GM15510 (cell line): ENCODE data around the gene ANKLE1.

ENCODE experiments used
- POLR2A ChIP-seq: IDR thresholded peaks from 3 replicates; pipeline ENCODE4 v1.6.1; 2011; ENCODE audit warnings: borderline replicate concordance; ENCODE audit not compliant: insufficient read length; ENCODE audit errors: extremely low read depth

ANKLE1 gene

DNA sequence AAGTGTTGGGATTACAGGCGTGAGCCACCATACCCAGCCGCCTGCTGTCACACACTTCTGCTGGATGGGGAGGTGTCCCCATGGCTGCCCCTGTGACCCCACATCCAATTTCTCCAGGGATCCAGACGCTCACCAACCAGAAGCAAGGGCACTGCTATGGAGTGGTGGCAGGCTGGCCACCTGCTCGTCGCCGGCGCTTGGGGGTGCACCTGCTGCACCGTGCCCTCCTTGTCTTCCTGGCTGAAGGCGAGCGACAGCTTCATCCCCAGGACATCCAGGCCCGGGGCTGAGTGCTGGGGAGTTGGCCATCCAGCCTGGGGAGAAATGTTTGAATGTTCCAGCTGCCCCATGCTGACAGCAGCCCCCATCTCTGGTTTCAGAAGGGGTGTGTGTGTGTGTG is 4.6 kb downstream of the ANKLE1 start:
- TF ChIP-seq POLR2A, result no peak

DNA sequence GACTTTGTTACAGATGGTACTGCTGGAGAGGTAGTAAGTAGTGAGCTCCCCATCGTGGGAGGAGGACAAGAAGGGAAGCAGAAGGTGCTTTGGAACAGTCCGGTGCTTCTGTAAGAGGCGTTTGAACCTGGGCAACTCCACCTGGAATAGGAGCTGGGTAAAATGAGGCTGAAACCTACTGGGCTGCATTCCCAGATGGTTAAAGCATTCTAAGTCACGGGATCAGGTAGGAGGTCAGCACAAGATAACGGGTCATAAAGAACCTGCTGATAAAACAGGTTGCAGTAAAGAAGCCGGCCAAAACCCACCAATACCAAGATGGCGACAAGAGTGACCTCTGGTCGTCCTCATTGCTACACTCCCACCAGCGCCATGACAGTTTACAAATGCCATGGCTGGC is 5.1 kb downstream of the ANKLE1 start:
- TF ChIP-seq POLR2A, result no peak

DNA sequence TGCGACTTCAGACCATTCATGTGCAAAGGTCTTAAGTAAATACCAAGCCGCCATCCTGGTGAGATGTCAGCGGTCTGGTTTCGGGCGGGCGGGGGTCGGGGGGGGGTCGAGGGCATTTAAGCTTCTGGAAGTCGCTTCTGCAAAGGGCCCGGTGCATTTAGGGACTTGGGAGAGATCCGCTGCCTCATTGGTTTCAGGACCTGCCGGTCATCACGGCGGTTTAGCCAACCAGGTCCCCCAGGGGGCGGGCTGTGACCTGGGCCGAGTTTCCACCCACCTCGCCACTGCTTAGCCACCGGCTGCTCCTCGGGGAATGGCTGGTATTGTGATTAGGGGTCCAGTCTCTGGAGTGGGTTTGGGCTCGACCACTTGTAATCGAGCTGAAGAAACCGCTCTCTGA is 7.8 kb downstream of the ANKLE1 start:
- TF ChIP-seq POLR2A, result no peak

DNA sequence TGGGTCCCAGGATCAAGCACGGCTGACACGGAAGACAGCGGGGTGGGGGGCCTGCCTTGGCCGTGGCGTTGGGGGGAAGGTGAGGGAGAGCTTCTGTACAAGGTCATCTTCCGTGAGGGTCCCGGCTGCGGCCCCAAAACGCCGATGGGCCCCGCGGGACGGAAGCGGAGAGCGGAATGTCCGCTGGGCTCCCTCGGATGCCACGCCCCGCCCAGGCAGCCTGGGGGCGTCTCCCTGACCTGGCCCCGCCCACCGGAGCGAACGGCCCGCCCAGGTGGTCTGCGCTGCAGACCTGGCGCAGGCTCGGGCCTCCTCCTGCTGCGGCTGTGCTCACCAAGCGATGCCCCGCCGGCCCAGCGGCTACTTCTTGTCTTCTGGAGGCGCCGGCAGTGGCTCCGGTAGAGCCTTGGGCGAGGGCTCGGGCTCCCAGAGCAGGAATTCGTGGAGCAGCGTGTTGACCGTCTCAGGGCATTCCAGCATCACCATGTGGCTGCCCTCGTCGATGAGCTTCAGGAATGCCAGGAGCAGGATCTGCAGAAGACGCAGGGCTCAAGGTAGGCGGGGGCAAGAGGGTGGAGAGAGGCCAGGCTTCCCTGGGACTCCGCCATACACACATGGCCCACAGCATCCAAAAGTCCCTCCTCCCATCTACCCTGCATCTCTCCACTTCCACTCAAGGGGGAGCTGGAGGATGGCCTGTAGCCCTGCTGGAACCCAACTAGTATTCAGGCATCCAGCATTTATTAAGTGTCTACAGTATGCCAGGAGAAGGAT is 10.8 kb downstream of the ANKLE1 start:
- peak; percentile 64 for TF ChIP-seq POLR2A

DNA sequence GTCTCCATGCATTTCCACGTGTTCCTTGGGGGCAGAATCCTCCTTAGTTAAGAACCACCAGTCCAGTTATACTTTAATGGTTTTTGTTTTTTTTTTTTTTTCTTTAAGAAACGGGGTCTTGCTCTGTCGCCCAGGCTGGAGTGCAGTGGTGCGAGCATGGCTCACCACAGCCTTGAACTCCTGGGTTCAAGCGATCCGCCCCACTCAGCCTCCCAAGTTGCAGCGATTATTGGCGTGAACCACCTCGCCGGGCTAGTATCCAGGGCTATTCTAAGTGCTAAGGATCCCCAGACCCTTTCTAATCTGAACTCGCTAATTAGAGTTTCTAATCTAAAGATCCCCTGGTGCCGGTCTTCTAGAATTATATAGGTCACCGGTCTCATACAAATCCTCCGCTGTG is 11.9 kb downstream of the ANKLE1 start:
- TF ChIP-seq POLR2A, result no peak

DNA sequence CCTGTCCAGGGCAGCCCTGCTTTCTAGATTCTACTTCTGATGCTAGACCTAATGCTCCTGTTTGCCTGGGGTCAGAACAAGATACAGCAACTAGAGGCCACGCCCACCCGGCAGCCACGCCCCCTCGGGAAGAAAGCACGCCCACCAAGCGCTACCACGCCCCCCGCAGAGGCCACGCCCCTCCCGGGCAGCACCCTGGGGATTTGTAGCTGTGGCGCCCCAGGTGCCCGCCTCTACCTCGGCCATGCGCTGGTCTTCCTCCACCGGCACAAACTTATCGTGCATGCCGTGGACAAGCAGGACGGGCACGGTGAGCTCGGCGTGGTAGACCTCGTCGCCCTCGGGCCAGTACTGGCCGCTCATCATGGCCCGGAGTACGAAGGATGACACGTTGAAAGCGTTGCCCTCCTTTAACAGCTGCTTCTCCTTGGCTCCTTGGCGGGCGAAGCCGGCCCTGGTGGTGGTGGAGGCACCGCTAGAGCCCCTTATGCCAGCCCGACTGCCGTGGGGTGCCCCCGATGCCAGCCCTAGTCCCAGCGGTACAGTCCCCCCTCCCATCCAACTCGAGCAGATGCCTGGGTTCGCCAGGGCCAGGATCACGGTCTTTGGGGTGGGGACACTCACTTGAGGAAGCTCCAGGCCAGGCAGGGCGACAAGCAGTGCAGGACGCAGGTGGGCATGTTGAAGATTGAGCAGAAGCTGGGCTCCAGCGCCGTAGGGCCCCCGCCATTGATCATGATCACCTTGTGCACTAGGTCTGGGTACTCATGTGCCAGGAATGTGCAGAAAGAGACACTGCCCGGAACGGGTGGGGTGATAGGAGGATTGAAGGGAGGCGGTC is 12.6 kb downstream of the ANKLE1 start:
- TF ChIP-seq POLR2A, result no peak

DNA sequence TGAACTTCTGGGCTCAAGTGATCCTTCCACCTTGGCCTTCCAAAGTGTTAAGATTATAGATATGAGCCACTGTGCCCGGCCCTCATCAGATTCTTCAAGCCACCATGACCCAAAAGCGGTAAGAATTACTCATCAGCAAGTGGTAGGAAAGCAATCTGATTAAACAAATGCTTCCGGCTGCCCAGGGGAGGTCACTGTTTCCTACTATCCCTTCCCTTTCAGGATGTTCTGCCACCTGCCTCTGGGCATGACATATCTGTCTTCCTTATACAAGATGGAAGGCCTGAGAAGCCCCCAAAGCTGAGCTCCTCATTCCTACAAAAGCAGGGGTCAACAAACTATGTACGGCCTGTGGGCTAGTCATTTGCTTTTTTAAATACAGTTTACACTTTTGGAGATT is 14.6 kb downstream of the ANKLE1 start:
- no peak for TF ChIP-seq POLR2A

DNA sequence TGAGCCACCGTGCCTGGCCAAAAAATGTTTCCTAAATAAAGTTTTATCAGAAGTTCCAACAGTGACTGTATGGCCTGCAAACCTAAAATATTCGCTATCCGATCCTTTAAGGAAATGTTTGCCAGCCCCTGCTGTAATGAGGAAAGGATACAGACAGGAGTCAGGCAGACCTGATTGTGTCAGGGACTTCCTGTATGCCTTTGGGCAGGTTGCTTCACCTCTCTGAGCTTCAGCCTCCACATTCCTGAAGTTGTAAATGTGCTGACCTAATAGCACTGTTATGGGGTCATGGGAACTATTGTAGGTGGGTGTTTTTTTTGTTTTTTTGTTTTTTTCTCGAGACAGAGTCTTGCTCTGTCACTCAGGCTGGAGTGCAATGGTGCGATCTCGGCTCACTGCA is 15.3 kb downstream of the ANKLE1 start:
- TF ChIP-seq POLR2A, result no peak

DNA sequence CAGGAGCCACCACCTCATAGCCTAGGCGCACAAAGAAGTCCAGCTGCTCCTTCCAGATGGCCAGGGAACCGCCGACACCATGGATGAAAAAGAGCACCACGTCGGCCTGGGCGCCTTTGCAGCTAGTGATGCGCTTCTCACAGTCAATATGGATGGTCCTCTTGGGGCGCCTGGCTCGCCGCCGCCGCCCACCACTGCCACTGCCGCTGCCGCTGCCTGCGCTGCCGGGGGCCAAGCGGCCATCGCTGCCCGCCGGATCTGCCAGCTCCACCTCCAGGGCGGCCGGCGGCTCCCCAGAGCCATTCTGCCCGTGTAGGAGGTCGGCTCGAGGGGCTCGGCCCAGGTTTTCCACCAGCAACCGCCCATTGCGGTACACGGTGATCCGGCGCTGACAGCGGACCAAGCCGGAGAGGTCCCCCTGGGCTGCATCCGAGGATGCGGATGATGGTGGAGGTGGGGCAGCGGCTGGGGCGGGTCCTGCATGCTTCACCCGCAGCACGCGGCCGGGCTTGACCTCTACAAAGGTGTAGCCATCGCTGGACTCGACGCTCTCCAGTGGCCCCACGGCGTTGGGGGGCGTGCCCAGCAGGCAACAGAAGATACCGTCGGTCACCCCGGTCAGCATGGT is 19.4 kb downstream of the ANKLE1 start:
- TF ChIP-seq POLR2A, result no peak

DNA sequence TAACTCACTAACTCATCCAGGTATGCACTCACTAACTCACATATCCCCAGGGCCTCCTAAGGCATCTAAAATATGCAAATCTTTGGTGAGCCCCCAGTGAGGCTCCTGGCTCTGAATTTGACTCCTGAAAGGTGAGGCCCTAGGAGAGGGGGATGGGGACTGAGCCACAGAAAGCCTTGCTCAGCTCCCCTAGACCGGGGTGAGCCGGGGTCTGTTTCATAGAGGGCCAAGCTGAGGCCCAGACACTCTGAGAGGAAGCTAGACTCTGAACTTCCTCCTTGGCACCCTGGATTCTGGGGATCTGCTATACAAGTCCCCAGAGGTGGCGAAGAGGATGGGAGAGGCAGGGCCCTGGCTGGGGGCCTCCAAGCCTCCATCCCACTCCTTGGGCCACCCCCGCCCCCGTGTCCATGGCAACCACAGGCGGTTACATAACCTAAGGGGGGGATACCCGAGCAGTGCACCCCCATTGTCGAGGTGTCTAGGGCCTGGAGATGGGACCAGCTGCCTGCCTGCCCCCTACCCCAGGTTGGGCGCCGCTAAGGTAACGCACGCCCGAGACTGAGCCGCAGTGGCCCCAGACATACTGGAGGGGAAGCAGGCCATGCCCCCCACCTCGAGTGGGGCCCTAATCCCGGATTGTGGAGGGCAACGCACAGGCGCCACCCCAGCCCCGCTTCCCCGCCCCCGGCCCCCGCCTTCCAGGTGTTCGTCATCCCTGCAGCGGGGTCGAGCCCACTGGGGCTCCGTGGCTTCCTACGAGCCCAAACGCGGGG is 20.9 kb downstream of the ANKLE1 start:
- no peak for TF ChIP-seq POLR2A

DNA sequence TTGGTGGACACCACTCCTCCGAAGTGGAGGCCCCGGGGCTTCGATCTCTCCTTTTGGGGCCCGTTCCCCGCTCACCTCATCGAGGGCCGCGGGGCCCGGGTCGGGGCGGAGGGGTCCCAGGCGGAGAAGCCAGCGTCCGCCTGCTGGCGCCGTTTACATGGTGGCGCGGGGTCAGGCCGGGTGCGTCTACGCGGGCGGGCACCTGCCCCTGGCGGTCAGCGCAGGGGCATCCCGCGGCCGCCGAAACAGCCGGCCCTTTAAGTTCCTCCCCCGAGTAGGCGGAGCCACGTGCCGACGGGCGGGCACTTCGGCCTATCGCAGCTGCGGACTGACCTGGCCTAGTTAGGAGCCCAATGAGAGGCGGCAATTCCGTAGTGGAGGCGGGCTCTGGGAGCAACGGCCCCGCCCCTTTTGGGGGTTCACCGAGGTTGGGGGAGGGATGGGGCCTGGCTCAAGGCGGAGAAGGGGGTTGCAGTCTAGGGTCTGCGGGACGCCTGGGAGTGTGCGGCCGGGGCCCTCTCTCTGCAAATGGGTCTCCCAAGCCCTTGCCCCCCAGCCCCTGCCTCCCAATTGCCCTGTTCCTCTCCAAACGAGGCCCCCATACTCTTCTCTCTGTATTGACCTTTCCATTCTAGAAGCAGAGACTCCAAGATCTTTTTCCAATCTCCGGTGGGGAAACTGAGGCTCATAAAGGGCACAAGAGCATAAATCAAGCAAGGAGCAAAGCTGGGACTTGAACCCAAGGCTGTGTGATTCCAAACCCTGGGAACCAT is 21.7 kb downstream of the ANKLE1 start, which contains the start of gene ABHD8:
ABHD8 (minus strand) TSS at position 259 of the 773 bp plus-strand sequence. CDS start 1,809 bp downstream, outside the sequence.
- TF ChIP-seq POLR2A, result peak; percentile 52

DNA sequence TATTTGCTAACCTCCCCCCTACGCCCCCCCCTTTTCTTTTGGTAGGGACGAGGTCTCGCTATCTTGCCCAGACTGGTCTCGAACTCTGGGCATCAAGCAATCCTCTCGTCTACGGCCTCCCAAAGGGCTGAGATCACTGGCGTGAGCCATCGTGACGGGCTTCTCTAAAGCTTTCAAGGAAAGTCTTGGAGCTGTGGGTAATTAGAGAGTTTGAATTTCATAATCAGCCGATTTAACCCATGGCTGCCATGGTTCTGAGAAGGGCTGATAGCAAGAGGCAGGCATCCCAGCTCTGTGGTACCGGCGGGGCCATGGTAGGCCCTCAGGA is 22.2 kb downstream of the ANKLE1 start:
- no peak for TF ChIP-seq POLR2A

DNA sequence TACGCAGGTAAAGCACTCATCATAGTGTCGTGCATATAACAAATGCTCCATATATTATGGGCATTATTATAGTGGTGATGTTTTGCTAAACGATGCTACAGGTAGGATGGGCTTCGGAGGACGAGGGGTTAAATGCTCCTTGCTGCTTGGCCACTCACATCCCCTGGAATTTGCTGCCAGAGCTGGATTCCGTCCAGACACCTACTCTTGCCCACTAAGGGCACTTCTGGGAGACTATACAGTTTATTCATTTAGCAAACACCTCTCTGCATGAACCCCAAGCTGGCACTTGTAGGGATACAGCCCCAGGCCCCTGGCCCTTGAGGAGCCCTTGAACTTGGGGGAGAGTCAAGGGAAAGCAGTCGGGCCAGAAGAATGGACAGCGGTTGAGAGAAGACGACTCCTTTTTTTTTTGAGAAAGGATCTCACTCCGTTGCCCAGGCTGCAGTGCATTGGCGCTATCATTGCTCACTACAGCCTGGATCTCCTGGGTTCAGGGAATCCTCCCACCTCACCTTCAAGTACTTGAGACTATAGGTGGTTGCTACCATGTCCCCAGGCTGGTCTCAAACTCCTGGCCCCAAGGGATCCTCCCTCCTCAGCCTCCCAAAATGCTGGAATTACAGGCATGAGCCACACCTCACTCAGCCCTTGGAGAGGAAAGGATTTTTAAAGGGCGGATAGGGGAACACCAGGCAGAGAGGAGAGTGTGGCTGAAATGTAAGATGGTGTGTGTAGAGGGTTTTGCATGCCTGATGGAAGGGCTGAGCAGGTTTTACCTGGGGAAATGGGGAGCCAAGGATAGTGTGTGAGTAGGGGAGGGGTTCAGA is 22.9 kb downstream of the ANKLE1 start:
- TF ChIP-seq POLR2A, result no peak
